ENCODE data around the gene BANP.

DNA sequence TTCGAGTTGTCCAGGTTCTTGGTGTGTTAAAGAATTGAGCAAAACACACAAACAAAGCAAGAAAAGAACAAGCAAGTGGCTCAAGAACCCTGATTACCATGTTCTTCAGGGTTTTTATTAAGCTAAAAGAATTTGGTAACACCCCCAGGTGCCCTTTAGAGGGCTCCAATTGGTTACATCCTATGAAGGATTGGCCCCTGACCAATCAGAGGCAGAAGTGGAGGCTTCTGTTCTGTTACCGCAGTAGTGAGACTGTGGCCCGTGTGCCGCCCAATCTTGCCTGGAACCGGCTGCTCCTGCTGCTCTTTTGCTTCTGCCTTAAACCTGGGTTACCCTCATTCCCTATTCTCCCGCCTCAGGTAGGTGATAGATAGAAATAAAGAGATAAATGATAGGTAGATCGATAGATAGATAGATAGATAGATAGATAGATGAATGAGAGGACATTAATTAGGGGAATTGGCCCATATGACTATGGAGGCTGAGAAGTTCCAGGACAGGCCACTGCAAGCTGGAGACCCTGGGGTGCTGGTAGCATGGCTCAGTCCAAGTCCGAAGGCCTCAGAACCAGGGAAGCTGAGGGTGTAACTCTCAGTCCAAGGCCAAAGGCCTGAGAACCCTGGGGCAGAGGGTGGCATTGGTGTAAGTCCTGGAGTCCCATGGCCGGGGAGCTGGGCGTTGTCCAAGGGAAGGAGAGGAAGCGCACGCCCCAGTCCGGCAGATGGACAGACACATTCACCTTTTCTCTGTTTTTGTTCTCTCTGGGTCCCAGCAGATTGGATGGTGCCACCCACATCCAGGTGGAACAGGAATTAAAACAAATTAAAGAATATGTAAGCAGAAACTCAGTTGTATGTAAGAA lies 11.4 kb upstream of the BANP start:
- TF ChIP-seq EZH2phosphoT487 (IDR thresholded peaks at IDR 0.05; ENCODE audit: borderline replicate concordance) (no peak), POLR2A (IDR thresholded peaks at IDR 0.05; ENCODE audit: borderline replicate concordance, extremely low read depth, insufficient read depth, insufficient read length) (no peak), SIN3A (IDR thresholded peaks at IDR 0.05; ENCODE audit: low read depth) (no peak), MAX (IDR thresholded peaks at IDR 0.05) (no peak)
- TF ChIP-seq, protein P1, sequence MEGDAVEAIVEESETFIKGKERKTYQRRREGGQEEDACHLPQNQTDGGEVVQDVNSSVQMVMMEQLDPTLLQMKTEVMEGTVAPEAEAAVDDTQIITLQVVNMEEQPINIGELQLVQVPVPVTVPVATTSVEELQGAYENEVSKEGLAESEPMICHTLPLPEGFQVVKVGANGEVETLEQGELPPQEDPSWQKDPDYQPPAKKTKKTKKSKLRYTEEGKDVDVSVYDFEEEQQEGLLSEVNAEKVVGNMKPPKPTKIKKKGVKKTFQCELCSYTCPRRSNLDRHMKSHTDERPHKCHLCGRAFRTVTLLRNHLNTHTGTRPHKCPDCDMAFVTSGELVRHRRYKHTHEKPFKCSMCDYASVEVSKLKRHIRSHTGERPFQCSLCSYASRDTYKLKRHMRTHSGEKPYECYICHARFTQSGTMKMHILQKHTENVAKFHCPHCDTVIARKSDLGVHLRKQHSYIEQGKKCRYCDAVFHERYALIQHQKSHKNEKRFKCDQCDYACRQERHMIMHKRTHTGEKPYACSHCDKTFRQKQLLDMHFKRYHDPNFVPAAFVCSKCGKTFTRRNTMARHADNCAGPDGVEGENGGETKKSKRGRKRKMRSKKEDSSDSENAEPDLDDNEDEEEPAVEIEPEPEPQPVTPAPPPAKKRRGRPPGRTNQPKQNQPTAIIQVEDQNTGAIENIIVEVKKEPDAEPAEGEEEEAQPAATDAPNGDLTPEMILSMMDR (IDR thresholded peaks at IDR 0.05 in 2 of 3, conservative IDR thresholded peaks at IDR 0.05 in 1 of 3; ENCODE audit: borderline replicate concordance in 1 of 3, insufficient read depth in 1 of 3, low read depth in 2 of 3, low read length in 2 of 3) = no peak
- TF ChIP-seq, protein P2, sequence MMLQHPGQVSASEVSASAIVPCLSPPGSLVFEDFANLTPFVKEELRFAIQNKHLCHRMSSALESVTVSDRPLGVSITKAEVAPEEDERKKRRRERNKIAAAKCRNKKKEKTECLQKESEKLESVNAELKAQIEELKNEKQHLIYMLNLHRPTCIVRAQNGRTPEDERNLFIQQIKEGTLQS (IDR thresholded peaks at IDR 0.05) = no peak

Measured in HCT116 (cell line).